ENCODE measurements around the gene C1orf56. TPM values are rescaled to one million over a fixed set of nuclear protein-coding genes. Genes with fewer than 3 reads are reported as not detected.
A peak's percentile ranks its signal among the peaks of the same experiment; 100 is the strongest.
"Not testable (repeated sequence)": the region's sequence is repeated elsewhere in the genome, so short reads cannot be mapped to it uniquely, and the experiment has no call there.

Gene C1orf56
- polyA plus RNA-seq, 3 donors, result 10.2 to 14.1 (median 11.8) TPM

DNA sequence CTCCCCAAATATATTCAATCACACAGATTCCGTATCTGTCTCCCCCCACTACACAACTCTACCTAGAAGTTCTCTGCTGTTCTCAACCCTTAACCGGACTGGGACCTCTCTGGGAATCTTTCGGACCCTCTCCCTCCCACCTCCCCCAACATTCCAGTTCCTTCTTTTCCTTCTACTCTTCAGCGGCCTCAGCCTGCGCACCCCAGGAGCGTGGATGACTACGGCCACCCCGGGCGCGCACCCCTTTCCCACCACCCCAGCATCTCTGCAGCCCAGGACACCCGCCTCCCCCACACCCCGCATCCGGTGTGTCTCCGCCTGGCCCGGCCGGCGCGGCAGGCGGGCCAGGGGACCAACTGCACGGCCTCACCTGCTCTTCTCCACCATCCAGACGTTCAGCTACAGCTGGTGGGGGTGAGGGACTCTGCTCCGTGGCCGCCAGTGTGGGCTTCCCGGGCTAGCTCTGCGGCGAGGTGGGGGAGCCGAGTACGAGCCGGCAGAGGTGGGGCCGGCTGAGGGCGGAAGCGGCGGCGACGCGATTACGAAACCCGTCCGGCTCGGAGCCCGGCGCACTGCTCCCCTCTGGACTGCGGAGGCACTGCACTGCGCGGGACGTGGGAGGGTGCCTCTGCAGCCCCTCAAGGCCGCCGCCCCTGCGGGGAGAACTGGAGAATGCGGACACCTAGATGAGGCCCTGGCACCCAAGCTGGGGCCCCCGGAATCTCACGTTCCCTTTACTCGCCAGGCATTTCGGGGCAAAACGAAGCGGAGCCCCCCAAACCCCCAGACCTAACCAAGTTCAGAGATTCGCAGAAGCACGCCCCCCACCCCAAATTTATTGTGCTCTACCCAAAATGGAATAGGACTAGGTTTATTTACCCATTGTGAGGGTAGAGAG is 11.8 kb downstream of the C1orf56 start, which contains the start of gene CDC42SE1:
TSS of gene CDC42SE1 (minus strand) at position 514 of the 898 bp plus-strand sequence. CDS start 3,892 bp downstream, outside the sequence.
- DNase-seq, result peak; percentile 89

DNA sequence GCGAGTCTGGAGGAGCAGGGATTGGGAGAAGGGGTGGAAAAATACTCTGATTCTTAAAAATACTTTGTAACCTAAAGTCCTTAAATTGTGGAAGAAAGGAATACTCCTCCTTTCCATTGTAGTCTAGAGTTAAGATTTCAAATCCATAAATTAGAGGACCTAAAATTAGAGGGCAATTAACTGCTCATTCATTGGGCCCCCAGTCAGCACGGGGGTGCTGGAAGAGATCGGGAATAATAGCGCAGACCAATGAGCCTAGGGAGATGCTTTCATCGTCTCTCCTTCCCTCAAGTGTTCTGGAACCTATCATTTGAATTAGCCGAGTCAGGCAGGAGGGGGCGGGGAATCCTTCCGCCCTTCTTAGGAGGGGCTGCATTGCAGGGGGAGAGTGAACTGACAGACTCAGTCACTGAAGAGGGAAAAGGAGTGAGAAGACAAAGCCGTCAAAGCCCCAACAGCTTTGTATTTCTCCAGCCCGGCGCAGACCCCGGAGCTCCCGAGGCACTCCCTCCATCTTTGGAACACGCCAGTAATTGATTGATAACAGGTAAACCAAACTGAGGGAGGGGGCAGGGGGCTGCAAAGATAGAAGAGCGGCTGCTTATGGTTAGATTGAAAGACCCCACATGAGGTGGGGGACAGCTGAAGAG is 12.6 kb downstream of the C1orf56 start, which contains the start of gene MLLT11:
TSS of gene MLLT11 (plus strand) at position 391 of the 650 bp plus-strand sequence. CDS start 6,828 bp downstream, outside the sequence.
- peak; percentile 90 for DNase-seq

DNA sequence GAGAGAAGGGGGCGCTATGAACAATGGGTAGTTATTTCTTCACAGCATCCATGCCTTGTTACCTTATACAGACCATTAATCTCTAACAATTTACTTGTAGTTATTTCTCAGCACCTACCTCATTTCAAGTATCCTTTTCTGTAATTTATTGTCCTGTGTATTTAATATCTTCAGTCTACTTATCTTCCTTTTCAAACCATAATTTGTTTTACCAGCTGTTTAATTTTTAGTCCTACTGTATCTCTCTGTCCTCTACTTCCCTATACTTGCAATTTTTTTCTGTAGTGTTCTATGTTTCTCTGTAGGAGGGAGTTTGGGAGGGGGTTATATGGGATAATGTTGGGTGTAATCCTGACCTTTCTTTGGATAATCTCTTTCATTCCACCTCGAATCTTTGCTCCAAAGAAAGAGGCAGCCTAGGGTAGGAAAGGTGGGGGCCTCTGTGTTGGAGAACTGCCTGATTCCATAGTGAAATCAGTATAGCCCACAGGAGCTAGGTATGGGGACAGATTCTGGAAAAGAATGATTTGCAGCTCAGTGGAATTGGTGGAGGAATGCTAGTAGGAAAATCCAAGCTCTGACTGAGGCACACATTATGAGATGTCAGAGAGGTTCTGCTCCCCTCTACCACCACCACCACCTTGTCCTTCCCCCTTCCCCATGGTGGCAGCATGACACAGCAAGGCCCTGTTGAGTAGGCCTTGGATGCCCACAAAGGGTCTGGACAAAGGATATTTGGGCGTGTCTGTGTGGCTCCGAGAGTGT is 13.3 kb downstream of the C1orf56 start:
- no peak for DNase-seq

DNA sequence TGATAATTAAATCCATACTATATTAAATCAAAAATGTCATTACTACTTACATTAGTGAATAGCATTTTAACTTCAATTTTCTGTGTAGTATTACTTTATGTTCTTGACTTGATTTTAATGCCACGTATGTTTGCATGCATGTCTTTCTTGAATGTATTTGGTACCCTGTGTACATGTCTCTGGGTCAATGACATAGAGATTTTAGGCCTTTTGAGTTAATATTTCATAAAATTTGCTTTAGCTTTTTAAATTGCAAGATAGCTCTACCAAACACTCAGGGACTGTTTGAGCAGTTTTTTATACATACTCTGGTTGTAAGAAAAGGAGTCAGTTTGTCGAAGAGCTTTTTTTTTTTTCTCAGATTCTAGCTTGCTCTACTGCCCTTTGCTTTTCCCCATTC is 14.2 kb downstream of the C1orf56 start:
- DNase-seq, result no peak

DNA sequence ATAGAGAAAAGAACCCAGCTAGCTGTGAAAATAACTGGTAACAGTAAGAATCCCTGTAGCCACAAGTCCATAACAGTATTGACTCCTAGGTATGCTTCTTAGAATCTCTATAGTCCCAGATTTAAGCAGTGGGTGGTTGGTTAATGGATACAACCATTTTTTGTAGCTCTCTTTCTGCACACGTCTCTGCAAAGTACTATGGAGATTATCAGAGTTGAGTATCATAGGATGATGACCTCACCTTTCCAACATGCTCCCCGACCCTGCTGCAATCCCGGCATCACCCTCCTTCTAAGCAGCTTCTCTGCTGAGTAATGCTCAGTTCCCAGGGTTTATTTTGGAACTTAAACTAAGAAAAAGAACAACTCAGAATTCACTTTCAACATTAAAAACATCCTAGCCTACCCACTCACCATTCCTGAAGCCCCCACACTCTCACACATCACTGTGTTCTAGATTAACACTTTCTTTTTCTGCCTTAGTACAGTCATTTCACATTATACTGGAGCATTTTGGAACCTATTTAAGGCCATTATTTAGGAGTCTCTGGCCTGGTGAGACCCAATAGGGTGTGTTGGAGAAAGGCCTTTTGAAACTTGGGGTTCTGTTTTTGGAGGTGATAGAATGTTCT is 15.3 kb downstream of the C1orf56 start:
- no peak for DNase-seq

DNA sequence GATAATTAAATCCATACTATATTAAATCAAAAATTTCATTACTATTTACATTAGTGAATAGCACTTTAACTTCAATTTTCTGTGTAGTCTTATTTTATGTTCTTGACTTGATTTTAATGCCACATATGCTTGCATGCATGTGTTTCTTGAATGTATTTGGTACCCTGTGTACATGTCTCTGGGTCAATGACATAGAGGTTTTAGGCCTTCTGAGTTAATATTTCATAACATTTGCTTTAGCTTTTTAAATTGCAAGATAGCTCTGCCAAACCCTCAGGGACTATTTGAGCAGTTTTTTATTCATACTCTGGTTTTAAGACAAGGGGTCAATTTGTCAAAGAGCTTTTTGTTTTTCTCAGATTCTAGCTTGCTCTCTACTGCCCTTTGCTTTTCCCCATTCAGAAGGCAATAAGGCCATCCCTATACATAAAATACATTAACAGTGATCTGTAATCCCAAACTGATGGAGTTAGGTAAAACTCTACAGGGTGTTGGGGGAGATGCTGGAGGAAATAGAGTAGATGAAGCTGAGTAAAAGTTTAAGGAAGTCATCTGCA is 17.6 kb downstream of the C1orf56 start:
- no peak for DNase-seq

DNA sequence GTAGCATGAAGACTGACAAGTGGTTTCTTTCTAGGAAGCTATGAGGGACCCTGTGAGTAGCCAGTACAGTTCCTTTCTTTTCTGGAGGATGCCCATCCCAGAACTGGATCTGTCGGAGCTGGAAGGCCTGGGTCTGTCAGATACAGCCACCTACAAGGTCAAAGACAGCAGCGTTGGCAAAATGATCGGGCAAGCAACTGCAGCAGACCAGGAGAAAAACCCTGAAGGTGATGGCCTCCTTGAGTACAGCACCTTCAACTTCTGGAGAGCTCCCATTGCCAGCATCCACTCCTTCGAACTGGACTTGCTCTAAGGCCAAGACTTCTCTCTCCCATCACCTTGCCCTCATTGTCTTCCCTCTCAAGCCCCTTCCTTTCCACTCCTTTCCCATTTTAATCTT is 19.6 kb downstream of the C1orf56 start:
- no peak for DNase-seq

DNA sequence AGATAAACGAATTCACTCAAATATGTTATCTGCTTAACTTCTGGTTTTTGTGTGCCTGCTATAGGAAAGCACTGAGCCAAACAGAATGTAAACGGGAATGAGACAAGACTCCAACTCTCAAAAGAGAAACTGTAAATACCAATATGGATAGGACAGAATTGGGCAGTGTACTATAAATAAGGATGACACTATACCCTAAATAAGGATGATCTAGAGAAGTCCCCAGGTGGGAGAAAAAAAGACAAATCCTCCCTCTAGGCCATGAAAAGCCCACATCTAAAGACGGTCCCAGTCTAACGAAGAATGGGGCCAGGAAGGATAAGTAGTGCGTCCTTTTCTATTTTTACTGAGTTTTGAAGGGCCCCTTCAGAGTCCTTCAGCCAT is 21.5 kb downstream of the C1orf56 start:
- DNase-seq, result no peak

DNA sequence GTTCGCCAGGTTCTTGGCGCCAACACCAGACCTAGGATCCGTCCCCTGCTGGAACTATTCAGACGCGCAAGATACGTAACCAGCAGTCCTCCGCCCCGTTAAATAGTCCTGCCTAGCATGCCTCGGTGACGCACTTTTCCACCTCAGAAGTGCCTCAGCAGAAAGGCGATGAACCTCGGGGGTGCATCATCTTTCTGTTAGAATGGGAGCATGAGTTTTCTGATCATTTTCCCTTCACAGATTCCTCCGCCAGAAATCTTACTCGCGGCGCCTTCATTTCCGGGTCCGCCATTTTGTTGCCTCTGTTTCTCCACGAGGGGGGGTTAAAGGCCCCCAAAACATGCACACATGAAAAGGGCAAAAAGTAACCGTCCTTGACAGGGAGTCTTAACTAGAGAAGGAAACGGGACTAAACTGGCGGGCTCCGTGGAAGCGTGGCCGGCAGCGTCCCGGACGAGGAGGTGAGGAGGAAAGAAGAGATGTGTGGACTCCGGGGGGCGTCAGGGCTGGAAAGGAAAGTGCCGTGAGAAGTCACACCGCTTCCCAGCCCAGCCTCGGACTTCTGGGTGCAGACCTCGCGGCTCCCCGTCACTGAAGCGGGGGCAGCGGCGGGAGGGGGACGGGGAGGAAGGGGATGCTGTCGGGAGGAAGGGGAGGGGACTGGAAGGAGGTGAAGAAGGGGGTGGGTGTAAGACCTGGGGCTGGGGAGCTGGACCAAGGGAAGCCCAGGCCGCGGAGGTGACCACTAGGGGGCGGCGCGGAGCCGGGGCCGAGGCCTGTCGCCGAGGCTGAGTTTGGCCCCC is 23.1 kb downstream of the C1orf56 start, which contains the start of gene GABPB2:
TSS of gene GABPB2 (plus strand) at position 288 of the 803 bp plus-strand sequence. CDS start 17,429 bp downstream, outside the sequence.
- peak; percentile 92 for DNase-seq

DNA sequence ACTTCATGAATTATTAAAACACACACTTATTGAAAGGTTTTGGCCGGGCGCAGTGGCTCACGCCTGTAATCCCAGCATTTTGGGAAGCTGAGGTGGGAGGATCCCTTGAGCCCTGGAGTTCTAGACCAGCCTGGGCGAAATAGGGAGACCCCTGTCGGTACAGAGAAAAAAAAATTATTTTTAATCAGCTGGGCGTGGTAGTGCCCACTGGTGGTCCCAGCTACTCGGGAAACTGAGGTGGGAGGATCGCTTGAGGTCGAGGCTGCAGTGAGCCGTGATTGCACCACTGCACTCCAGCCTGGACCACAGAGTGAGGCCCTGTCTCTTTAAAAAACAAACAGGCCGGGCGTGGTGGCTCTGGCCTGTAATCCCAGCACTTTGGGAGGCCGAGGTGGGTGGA is 24.7 kb downstream of the C1orf56 start:
- DNase-seq, result no peak

DNA sequence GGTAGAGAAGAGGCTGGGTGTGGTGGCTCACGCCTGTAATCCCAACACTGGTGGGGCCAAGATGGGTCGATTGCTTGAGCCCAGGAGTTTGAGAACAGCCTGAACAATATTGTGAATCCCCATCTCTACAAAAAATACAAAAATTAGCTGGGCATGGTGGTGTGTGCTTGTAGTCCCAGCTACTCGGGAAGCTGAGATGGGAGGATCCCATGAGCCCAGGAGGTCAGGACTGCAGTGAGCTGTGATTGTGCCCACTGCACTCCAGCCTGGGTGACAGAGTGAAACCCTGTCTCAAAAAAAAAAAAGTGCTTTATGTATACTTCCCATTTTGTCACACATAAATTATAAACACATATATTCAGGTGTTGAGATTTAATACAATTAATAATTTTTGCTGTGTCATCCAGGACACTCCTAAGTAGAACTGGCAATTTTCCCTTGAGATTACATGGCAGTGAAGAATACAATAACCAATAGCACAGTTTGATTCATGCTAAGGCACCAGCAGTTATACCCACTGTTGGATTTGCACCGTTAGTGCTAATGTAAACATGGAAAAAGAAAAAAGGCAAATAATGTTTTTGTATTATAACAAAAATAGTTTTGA is 38.5 kb downstream of the C1orf56 start:
- no peak for DNase-seq

DNA sequence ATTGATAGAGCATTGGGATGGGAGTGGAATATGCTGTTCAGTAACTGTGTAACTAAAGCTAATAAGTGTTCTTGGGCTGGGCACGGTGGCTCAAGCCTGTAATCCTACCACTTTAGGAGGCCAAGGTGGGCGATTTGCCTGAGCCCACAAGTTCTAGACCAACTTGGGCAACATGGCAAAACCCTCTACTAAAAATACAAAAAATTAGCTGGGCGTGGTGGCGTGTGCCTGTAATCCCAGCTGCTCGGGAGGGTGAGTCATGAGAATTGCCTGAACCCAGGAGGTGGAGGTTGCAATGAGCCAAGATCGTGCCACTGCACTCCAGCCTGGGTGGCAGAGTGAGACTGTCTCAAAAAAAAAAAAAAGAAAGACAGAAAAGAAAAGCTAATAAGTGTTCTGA is 49.9 kb downstream of the C1orf56 start:
- DNase-seq, result not testable (repeated sequence)

DNA sequence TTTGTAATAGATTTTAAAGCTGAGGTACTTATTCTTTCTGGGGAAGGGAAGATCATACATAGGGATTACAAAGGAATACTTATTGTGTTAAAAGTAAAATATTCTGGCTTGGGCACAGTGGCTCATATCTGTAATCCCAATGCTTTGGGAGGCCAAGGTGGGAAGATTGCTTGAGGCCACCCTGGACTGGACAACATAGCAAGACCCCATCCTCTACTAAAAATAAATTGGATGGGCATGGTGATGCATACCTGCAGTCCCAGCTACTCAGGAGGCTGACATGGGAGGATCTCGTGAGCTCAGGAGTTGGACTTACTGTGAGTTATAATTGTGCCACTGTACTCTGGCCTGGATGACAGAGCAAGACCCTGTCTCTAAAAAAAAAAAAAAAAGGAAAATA is 50.6 kb downstream of the C1orf56 start:
- DNase-seq, result no peak

Other genes with a start within 250 kb of the C1orf56 start
- gene CTSK, start 239.5 kb upstream of the C1orf56 start, polyA plus RNA-seq (ENCODE audit: insufficient read length in 3 of 3), result 10 to 100 TPM; 22.6 to 26.2 (median 23.5) TPM
- gene ARNT, start 171.2 kb upstream of the C1orf56 start, polyA plus RNA-seq (ENCODE audit: insufficient read length in 3 of 3), result 10 to 100 TPM; 49.5 to 65.4 (median 54.8) TPM
- gene CTXND2, start 160.6 kb upstream of the C1orf56 start, polyA plus RNA-seq (ENCODE audit: insufficient read length in 3 of 3), result under 1 TPM in 1 of 3 donors, not detected in 2; 0.27 TPM
- 10 to 100 TPM; 69.0 to 96.6 (median 92.2) TPM for gene SETDB1, start 121.4 kb upstream of the C1orf56 start, polyA plus RNA-seq (ENCODE audit: insufficient read length in 3 of 3)
- 100 to 1,000 TPM; 300 to 329 (median 318) TPM for gene CERS2, start 72.9 kb upstream of the C1orf56 start, polyA plus RNA-seq (ENCODE audit: insufficient read length in 3 of 3)
- 10 to 100 TPM; 12.8 to 23.1 (median 17.9) TPM for gene ANXA9, start 65.5 kb upstream of the C1orf56 start, polyA plus RNA-seq (ENCODE audit: insufficient read length in 3 of 3)
- 10 to 100 TPM; 39.6 to 57.0 (median 54.9) TPM for gene MINDY1, start 40.8 kb upstream of the C1orf56 start, polyA plus RNA-seq (ENCODE audit: insufficient read length in 3 of 3)
- 10 to 100 TPM; 41.9 to 45.8 (median 43.7) TPM for gene PRUNE1, start 39.3 kb upstream of the C1orf56 start, polyA plus RNA-seq (ENCODE audit: insufficient read length in 3 of 3)
- gene BNIPL, start 11.2 kb upstream of the C1orf56 start, polyA plus RNA-seq (ENCODE audit: insufficient read length in 3 of 3), result 1 to 10 TPM; 1.9 to 5.9 (median 4.6) TPM
- gene CDC42SE1, start 11.9 kb downstream of the C1orf56 start, polyA plus RNA-seq (ENCODE audit: insufficient read length in 3 of 3), result 10 to 100 TPM; 68.5 to 89.0 (median 80.4) TPM
- gene MLLT11, start 12.6 kb downstream of the C1orf56 start, polyA plus RNA-seq (ENCODE audit: insufficient read length in 3 of 3), result 10 to 100 TPM; 23.9 to 24.4 (median 23.9) TPM
- 10 to 100 TPM in 2 of 3 donors, 1 to 10 TPM in 1; 9.1 to 17.5 (median 14.7) TPM for gene GABPB2, start 23.0 kb downstream of the C1orf56 start, polyA plus RNA-seq (ENCODE audit: insufficient read length in 3 of 3)
- 10 to 100 TPM; 27.5 to 37.6 (median 33.3) TPM for gene SEMA6C, start 98.9 kb downstream of the C1orf56 start, polyA plus RNA-seq (ENCODE audit: insufficient read length in 3 of 3)
- gene TNFAIP8L2, start 108.9 kb downstream of the C1orf56 start, polyA plus RNA-seq (ENCODE audit: insufficient read length in 3 of 3), result 1 to 10 TPM; 1.2 to 2.1 (median 1.3) TPM
- 10 to 100 TPM; 16.5 to 17.3 (median 16.7) TPM for gene LYSMD1, start 118.2 kb downstream of the C1orf56 start, polyA plus RNA-seq (ENCODE audit: insufficient read length in 3 of 3)
- 10 to 100 TPM; 41.1 to 45.6 (median 45.2) TPM for gene SCNM1, start 118.4 kb downstream of the C1orf56 start, polyA plus RNA-seq (ENCODE audit: insufficient read length in 3 of 3)
- 1 to 10 TPM; 1.1 to 2.4 (median 1.5) TPM for gene TMOD4, start 128.2 kb downstream of the C1orf56 start, polyA plus RNA-seq (ENCODE audit: insufficient read length in 3 of 3)
- 10 to 100 TPM; 72.3 to 75.9 (median 73.5) TPM for gene VPS72, start 142.4 kb downstream of the C1orf56 start, polyA plus RNA-seq (ENCODE audit: insufficient read length in 3 of 3)
- gene PIP5K1A, start 150.8 kb downstream of the C1orf56 start, polyA plus RNA-seq (ENCODE audit: insufficient read length in 3 of 3), result 10 to 100 TPM; 61.7 to 89.4 (median 74.3) TPM
- 100 to 1,000 TPM; 166 to 188 (median 183) TPM for gene PSMD4, start 207.0 kb downstream of the C1orf56 start, polyA plus RNA-seq (ENCODE audit: insufficient read length in 3 of 3)
- 10 to 100 TPM; 25.2 to 30.0 (median 27.5) TPM for gene ZNF687, start 234.5 kb downstream of the C1orf56 start, polyA plus RNA-seq (ENCODE audit: insufficient read length in 3 of 3)

All from renal pelvis (tissue), 4 donors.